Mesendoderm (in vitro differentiated cells): Measurements from ENCODE around the gene GCG.

Source experiments
- DNase-seq: peaks from one replicate; pipeline ENCODE4 v3.0.0; 2013
- H2AK5ac ChIP-seq: 2 replicates; pipeline ENCODE4 v1.6.1; 2013; ENCODE audit warnings: low read length, inconsistent platforms
- H2BK120ac ChIP-seq: 2 replicates; pipeline ENCODE4 v1.6.1; 2013; ENCODE audit warnings: low read depth, mild to moderate bottlenecking, low read length, moderate library complexity, mixed read lengths
- H2BK15ac ChIP-seq: replicated peaks from 2 replicates; pipeline ENCODE4 v1.6.1; 2013; ENCODE audit warnings: low read depth, mild to moderate bottlenecking, moderate library complexity
- H2BK5ac ChIP-seq: 2 replicates; pipeline ENCODE4 v1.6.1; 2013; ENCODE audit warnings: low read length, inconsistent platforms
- H3K18ac ChIP-seq: 2 replicates; pipeline ENCODE4 v1.6.1; 2013; ENCODE audit warnings: mild to moderate bottlenecking, low read length, mixed read lengths
- H3K23ac ChIP-seq: one replicate; pipeline ENCODE4 v1.6.1; 2013; ENCODE audit warnings: low read length
- H3K27ac ChIP-seq: 2 replicates; pipeline ENCODE4 v1.5.1; 2013; ENCODE audit warnings: low read depth, mild to moderate bottlenecking, inconsistent platforms, low read length, moderate library complexity
- H3K27me3 ChIP-seq: 2 replicates; pipeline ENCODE4 v1.6.1; 2013; ENCODE audit warnings: low read length, control low read depth, mild to moderate bottlenecking, inconsistent platforms; ENCODE audit not compliant: insufficient read depth, poor library complexity
- H3K36me3 ChIP-seq: 2 replicates; pipeline ENCODE4 v1.6.1; 2013; ENCODE audit warnings: low read length, inconsistent platforms; ENCODE audit not compliant: control insufficient read depth, insufficient read depth
- H3K4ac ChIP-seq: one replicate; pipeline ENCODE4 v1.6.1; 2013; ENCODE audit warnings: low read depth, mild to moderate bottlenecking, low read length, moderate library complexity
- H3K4me1 ChIP-seq: 2 replicates; pipeline ENCODE4 v1.6.1; 2013; ENCODE audit warnings: low read depth, low read length, inconsistent platforms; ENCODE audit not compliant: control insufficient read depth
- H3K4me2 ChIP-seq: 2 replicates; pipeline ENCODE4 v1.6.1; 2013; ENCODE audit warnings: low read length
- H3K4me3 ChIP-seq: 2 replicates; pipeline ENCODE4 v1.5.1; 2013; ENCODE audit warnings: mild to moderate bottlenecking, low read length
- H3K56ac ChIP-seq: one replicate; pipeline ENCODE4 v1.6.1; 2013; ENCODE audit warnings: low read length
- H3K79me1 ChIP-seq: 2 replicates; pipeline ENCODE4 v1.6.1; 2013; ENCODE audit warnings: low read length, inconsistent platforms
- H3K79me2 ChIP-seq: 2 replicates; pipeline ENCODE4 v1.6.1; 2013; ENCODE audit warnings: mild to moderate bottlenecking, low read length; ENCODE audit not compliant: control insufficient read depth, insufficient read depth
- H3K9ac ChIP-seq: 2 replicates; pipeline ENCODE4 v1.6.1; 2013; ENCODE audit warnings: low read length, inconsistent platforms
- H4K5ac ChIP-seq: one replicate; pipeline ENCODE4 v1.6.1; 2013; ENCODE audit warnings: low read length
- H4K8ac ChIP-seq: one replicate; pipeline ENCODE4 v1.6.1; 2013; ENCODE audit warnings: low read depth, mild to moderate bottlenecking, control low read depth, low read length, moderate library complexity
- WGBS: extraction: QIAGEN DNeasy Blood & Tissue Kit; methylation state at CpG from one replicate; pipeline ENCODE4 v1.1.7; 2013; ENCODE audit warnings: low lambda C conversion rate, missing lambda C conversion rate; ENCODE audit not compliant: insufficient coverage; ENCODE audit errors: extremely low coverage; 5-methylcytosine and 5-hydroxymethylcytosine counted together

The GCG gene

DNA sequence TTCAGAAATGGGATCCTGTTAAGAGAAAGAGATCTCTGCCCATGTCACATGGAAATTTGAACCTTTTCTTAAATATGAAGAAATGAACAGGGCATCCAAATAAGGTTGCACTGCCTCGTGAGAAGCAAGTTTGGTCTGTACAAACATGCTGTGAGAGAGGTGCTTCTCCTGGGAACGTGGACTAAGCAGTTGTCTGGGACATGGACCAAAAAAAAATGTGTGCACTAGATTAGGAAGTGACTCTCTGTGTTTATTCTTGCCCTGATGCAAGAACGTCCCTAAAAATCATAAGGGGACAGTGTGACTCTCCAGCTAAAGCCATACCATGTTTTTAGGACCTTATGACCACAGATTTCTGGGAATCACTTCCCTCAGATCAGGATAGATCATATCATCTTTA, 23.7 kb upstream of the GCG start:
- Histone ChIP-seq H3K23ac (no peak overlapping the region), H2BK120ac (no peak overlapping the region), H2BK15ac (no peak overlapping the region), H3K27me3 (no peaks in the 10 kb centered on the region), H3K4me2 (no peak overlapping the region), H3K27ac (no peak overlapping the region), H2AK5ac (no peak overlapping the region), H4K8ac (no peak overlapping the region), H3K18ac (no peak overlapping the region), H3K79me1 (no peaks in the 10 kb centered on the region), H3K36me3 (no peaks in the 10 kb centered on the region), H3K4ac (no peak overlapping the region), H3K4me3 (no peak overlapping the region), H3K4me1 (no peaks in the 10 kb centered on the region), H2BK5ac (no peak overlapping the region), H3K79me2 (no peaks in the 10 kb centered on the region), H4K5ac (no peak overlapping the region), H3K9ac (no peak overlapping the region), H3K56ac (no peak overlapping the region)
- no peak for DNase-seq
- no CpG with 5 or more reads among the region's 3 CpGs for WGBS

DNA sequence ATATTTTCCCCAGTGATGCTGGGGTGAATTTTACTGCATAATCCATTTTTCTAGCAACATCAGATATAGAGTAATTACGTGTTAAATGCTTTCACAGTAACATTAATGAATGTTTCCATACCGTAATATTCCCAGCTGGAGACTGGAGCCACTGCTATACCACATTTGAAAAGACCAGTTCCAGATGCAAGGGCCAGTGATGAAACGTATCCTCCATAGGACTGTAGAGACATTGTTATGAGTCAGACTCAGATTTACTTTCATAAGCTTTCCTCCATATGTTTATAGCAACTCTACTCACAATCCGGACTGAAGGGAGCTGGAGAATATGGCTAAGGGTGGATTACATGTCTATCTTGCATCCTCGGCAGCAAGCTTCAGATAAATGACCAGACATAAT, 22.7 kb upstream of the GCG start:
- no peak overlapping the region for H3K18ac ChIP-seq
- H3K79me1 ChIP-seq, result no peaks in the 10 kb centered on the region
- H3K4me3 ChIP-seq, result no peak overlapping the region
- H3K36me3 ChIP-seq, result no peaks in the 10 kb centered on the region
- H3K4me1 ChIP-seq, result no peaks in the 10 kb centered on the region
- no peak overlapping the region for H3K27ac ChIP-seq
- H3K56ac ChIP-seq, result no peak overlapping the region
- no peak overlapping the region for H2BK5ac ChIP-seq
- WGBS, result no CpG with 5 or more reads among the region's 5 CpGs
- H2BK120ac ChIP-seq, result no peak overlapping the region
- H2BK15ac ChIP-seq, result no peak overlapping the region
- no peak overlapping the region for H2AK5ac ChIP-seq
- no peak overlapping the region for H3K9ac ChIP-seq
- H3K4ac ChIP-seq, result no peak overlapping the region
- H3K4me2 ChIP-seq, result no peak overlapping the region
- H4K5ac ChIP-seq, result no peak overlapping the region
- no peak overlapping the region for H3K23ac ChIP-seq
- no peak overlapping the region for H4K8ac ChIP-seq
- H3K27me3 ChIP-seq, result no peaks in the 10 kb centered on the region
- no peaks in the 10 kb centered on the region for H3K79me2 ChIP-seq
- no peak for DNase-seq

DNA sequence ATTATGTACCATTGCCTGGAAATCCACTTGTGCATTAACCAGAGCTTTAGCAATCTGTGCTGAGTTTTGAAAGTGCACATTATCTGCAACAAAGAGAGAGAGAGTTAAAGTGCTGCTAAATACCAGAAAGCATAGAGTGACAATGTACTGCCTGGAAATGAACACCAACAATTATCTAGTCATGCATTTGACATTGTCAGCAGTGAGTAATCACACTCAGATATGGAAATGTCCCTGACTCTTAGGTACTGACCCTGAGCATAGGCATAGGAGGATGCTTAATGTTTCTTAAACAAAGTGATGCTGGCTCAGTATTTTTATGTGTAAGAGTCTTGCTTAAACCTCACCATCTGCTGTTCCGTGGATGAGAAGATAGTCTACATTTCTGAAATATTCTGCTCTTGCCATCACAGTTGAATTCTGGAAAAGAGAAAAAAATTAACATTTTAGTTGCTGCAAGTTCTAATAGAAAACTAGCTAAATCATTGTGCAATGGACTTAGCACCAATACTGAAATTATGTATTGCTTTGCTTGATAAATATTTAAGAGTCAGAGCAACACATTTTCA, 20.8 kb upstream of the GCG start:
- Histone ChIP-seq H2BK120ac (no peak overlapping the region), H4K5ac (no peak overlapping the region), H3K79me1 (no peaks in the 10 kb centered on the region), H3K4me2 (no peak overlapping the region), H3K18ac (no peak overlapping the region), H3K9ac (no peak overlapping the region), H3K27ac (no peak overlapping the region), H3K23ac (no peak overlapping the region), H2BK5ac (no peak overlapping the region), H2BK15ac (no peak overlapping the region), H3K4ac (no peak overlapping the region), H3K4me1 (no peaks in the 10 kb centered on the region), H3K79me2 (no peaks in the 10 kb centered on the region), H3K27me3 (no peaks in the 10 kb centered on the region), H4K8ac (no peak overlapping the region), H3K36me3 (no peaks in the 10 kb centered on the region), H2AK5ac (no peak overlapping the region), H3K4me3 (no peak overlapping the region), H3K56ac (no peak overlapping the region)
- DNase-seq, result no peak
- WGBS, result no CpG with 5 or more reads among the region's 1 CpG

DNA sequence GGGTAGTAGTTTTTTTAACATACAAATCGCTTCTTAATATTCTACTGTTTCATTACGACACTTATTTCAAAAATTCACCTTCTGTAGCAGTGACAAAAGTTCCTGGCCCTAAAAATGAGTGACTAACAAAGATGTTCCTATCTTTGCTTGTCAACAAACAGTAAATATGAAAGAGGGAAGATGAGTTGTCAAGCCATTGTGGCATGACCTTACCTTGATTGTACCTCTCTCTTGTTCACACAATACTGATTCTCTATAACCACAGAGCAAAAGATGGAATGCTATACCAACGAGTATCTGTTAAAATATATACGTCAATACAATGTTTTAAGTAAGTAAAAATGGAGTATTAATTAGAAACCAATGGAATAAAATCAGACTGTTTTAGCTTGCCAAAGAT, 14.7 kb upstream of the GCG start:
- H2BK5ac ChIP-seq, result no peak overlapping the region
- no peak for DNase-seq
- H3K36me3 ChIP-seq, result no peaks in the 10 kb centered on the region
- no peak overlapping the region for H3K56ac ChIP-seq
- no peak overlapping the region for H3K27ac ChIP-seq
- H3K4ac ChIP-seq, result no peak overlapping the region
- H3K79me1 ChIP-seq, result no peaks in the 10 kb centered on the region
- no peak overlapping the region for H2BK15ac ChIP-seq
- WGBS, result 100% methylated on average over 1 of the region's 4 CpGs
- no peak overlapping the region for H3K18ac ChIP-seq
- no peak overlapping the region for H2BK120ac ChIP-seq
- no peak overlapping the region for H3K4me3 ChIP-seq
- no peak overlapping the region for H3K23ac ChIP-seq
- no peak overlapping the region for H3K9ac ChIP-seq
- H3K4me2 ChIP-seq, result no peak overlapping the region
- H3K79me2 ChIP-seq, result no peaks in the 10 kb centered on the region
- no peak overlapping the region for H4K8ac ChIP-seq
- H4K5ac ChIP-seq, result no peak overlapping the region
- H3K27me3 ChIP-seq, result no peaks in the 10 kb centered on the region
- no peaks in the 10 kb centered on the region for H3K4me1 ChIP-seq
- no peak overlapping the region for H2AK5ac ChIP-seq

DNA sequence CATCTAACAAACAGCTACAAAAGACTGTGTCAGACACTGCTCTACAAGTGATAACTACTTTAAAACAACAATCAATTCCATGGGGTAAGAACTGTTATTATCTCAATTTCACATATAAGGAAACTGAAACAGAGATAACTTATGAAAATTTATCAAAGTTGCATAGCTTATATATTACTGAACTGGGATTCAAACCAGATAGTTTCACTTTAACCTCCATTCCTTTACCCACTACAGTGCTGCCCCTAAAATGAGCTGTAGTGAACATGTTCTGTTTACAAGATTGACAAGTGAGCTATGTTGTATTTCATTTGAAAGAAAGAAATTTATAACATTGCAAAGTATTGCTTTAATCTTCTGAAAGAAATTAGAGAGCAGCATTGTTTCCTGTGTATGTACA, 14.1 kb upstream of the GCG start:
- Histone ChIP-seq H3K4me1 (no peaks in the 10 kb centered on the region), H3K27me3 (no peaks in the 10 kb centered on the region), H4K5ac (no peak overlapping the region), H2BK5ac (no peak overlapping the region), H2AK5ac (no peak overlapping the region), H2BK120ac (no peak overlapping the region), H3K79me2 (no peaks in the 10 kb centered on the region), H2BK15ac (no peak overlapping the region), H3K27ac (no peak overlapping the region), H3K79me1 (no peaks in the 10 kb centered on the region), H3K9ac (no peak overlapping the region), H3K56ac (no peak overlapping the region), H3K18ac (no peak overlapping the region), H3K36me3 (no peaks in the 10 kb centered on the region), H3K4ac (no peak overlapping the region), H3K4me3 (no peak overlapping the region), H3K4me2 (no peak overlapping the region), H3K23ac (no peak overlapping the region), H4K8ac (no peak overlapping the region)
- no peak for DNase-seq

DNA sequence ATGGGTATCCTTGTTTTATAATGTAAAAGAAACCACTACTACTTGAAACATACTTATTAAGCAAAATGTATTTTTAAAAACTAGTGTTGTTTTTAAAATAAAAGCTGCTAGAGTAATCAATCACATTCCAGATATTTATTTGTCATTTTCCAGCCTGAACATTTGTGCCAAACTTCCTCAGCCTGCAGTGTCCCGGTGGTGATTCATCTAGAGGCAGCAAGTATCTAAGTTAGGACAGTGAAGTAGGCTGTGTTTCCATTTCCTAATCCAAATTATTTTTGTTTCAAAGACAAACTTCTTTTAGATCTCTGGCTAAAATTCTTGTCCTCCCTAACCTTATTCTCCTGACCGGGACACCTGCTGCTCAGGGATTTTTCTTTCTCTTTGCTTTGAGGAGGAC, 12.8 kb upstream of the GCG start:
- H2BK5ac ChIP-seq, result no peak overlapping the region
- no peak for DNase-seq
- no peak overlapping the region for H4K5ac ChIP-seq
- H3K9ac ChIP-seq, result no peak overlapping the region
- no peak overlapping the region for H4K8ac ChIP-seq
- no peak overlapping the region for H3K56ac ChIP-seq
- no peaks in the 10 kb centered on the region for H3K79me1 ChIP-seq
- no peaks in the 10 kb centered on the region for H3K4me1 ChIP-seq
- H3K27me3 ChIP-seq, result no peaks in the 10 kb centered on the region
- H3K4ac ChIP-seq, result no peak overlapping the region
- no peaks in the 10 kb centered on the region for H3K36me3 ChIP-seq
- WGBS, result no CpG with 5 or more reads among the region's 2 CpGs
- no peak overlapping the region for H3K4me3 ChIP-seq
- H3K4me2 ChIP-seq, result no peak overlapping the region
- H3K27ac ChIP-seq, result no peak overlapping the region
- H3K79me2 ChIP-seq, result no peaks in the 10 kb centered on the region
- H2BK120ac ChIP-seq, result no peak overlapping the region
- no peak overlapping the region for H3K18ac ChIP-seq
- H2BK15ac ChIP-seq, result no peak overlapping the region
- no peak overlapping the region for H2AK5ac ChIP-seq
- no peak overlapping the region for H3K23ac ChIP-seq
